Ectodermal cell (in vitro differentiated cells): Measurements from ENCODE around the gene PLPP2.
"Not testable (repeated sequence)": the region's sequence is repeated elsewhere in the genome, so short reads cannot be mapped to it uniquely, and the experiment has no call there.

ENCODE experiments used
- H3K27ac ChIP-seq: 2 replicates; pipeline ENCODE4 v1.7.0; 2013; ENCODE audit warnings: mild to moderate bottlenecking, low read depth, low read length; ENCODE audit not compliant: insufficient read depth, poor library complexity, severe bottlenecking
- H3K27me3 ChIP-seq: 2 replicates; pipeline ENCODE4 v1.7.0; 2013; ENCODE audit warnings: mild to moderate bottlenecking, low read length; ENCODE audit not compliant: insufficient read depth, control insufficient read depth, poor library complexity, severe bottlenecking
- H3K36me3 ChIP-seq: one replicate; pipeline ENCODE4 v1.7.0; 2013; ENCODE audit warnings: low read length; ENCODE audit not compliant: control insufficient read depth, insufficient read depth
- H3K4me1 ChIP-seq: one replicate; pipeline ENCODE4 v1.7.0; 2013; ENCODE audit warnings: low read length; ENCODE audit not compliant: control insufficient read depth, insufficient read depth
- H3K4me3 ChIP-seq: 2 replicates; pipeline ENCODE4 v1.7.0; 2013; ENCODE audit warnings: low read depth, low read length, control low read depth; ENCODE audit not compliant: insufficient read depth
- H3K9me3 ChIP-seq: 2 replicates; pipeline ENCODE4 v1.7.0; 2013; ENCODE audit warnings: mild to moderate bottlenecking, low read length, moderate library complexity; ENCODE audit not compliant: control insufficient read depth
- WGBS, 2 experiments: methylation state at CpG; one replicate each; pipeline ENCODE4 v1.1.7; 2013; ENCODE audit warnings: missing lambda C conversion rate in 2 of 2; 5-methylcytosine and 5-hydroxymethylcytosine counted together

Gene PLPP2

GRCh38 chr19:273393-273792 lies 17.8 kb downstream of the PLPP2 start:
- no peak overlapping the region for H3K4me3 ChIP-seq
- no peaks in the 10 kb centered on the region for H3K36me3 ChIP-seq
- no peaks in the 10 kb centered on the region for H3K4me1 ChIP-seq
- no peak overlapping the region for H3K27ac ChIP-seq
- H3K9me3 ChIP-seq: no peaks in the 10 kb centered on the region
- H3K27me3 ChIP-seq: peaks cover 7% of the 10 kb centered on the region
- WGBS, 2 experiments: 89 to 92% methylated on average over 6 of the region's 6 CpGs

GRCh38 chr19:271856-272255 lies 19.3 kb downstream of the PLPP2 start:
- Histone ChIP-seq H3K9me3 (no peaks in the 10 kb centered on the region), H3K27me3 (peaks cover 21% of the 10 kb centered on the region), H3K27ac (no peak overlapping the region), H3K4me1 (no peaks in the 10 kb centered on the region), H3K4me3 (no peak overlapping the region), H3K36me3 (no peaks in the 10 kb centered on the region)
- WGBS, 2 experiments: 89 to 94% methylated on average over 6 of the region's 6 CpGs

- H3K4me3 ChIP-seq, H3K27ac ChIP-seq: not testable (repeated sequence)
These were observed 20.4 kb downstream of the PLPP2 start for GRCh38 chr19:270766-271318.

GRCh38 chr19:269241-269640 lies 22.0 kb downstream of the PLPP2 start:
- no peaks in the 10 kb centered on the region for H3K9me3 ChIP-seq
- no peak overlapping the region for H3K4me3 ChIP-seq
- H3K4me1 ChIP-seq: no peaks in the 10 kb centered on the region
- no peaks in the 10 kb centered on the region for H3K36me3 ChIP-seq
- peaks cover 45% of the 10 kb centered on the region for H3K27me3 ChIP-seq
- no peak overlapping the region for H3K27ac ChIP-seq

More at GRCh38 chr19:270766-271318, 20.4 kb downstream of the PLPP2 start:
- H3K27me3 ChIP-seq: peaks cover 29% of the 10 kb centered on the region
- not testable (repeated sequence) for H3K4me1 ChIP-seq, H3K9me3 ChIP-seq, H3K36me3 ChIP-seq
- WGBS, 2 experiments: 88 to 93% methylated on average over 11 of the region's 12 CpGs

- H3K9me3 ChIP-seq: no peaks in the 10 kb centered on the region
- H3K4me3 ChIP-seq: no peak overlapping the region
- no peaks in the 10 kb centered on the region for H3K4me1 ChIP-seq
- no peak overlapping the region for H3K27ac ChIP-seq
- H3K27me3 ChIP-seq: peaks cover 30% of the 10 kb centered on the region
- H3K36me3 ChIP-seq: no peaks in the 10 kb centered on the region
- 100% methylated on average over 1 of the region's 1 CpG for WGBS, 2 experiments
These were observed 29.1 kb downstream of the PLPP2 start for GRCh38 chr19:262125-262524.

GRCh38 chr19:256804-257203 lies 34.4 kb downstream of the PLPP2 start:
- 70 to 74% methylated on average over 3 of the region's 3 CpGs for WGBS, 2 experiments
- not testable (repeated sequence) for H3K4me1 ChIP-seq

GRCh38 chr19:252421-253186 lies 38.6 kb downstream of the PLPP2 start:
- 63 to 69% methylated on average over 4 to 6 of the region's 7 CpGs for WGBS, 2 experiments
- H3K4me1 ChIP-seq, H3K4me3 ChIP-seq, H3K27me3 ChIP-seq, H3K27ac ChIP-seq, H3K9me3 ChIP-seq, H3K36me3 ChIP-seq: not testable (repeated sequence)

More at GRCh38 chr19:256804-257203, 34.4 kb downstream of the PLPP2 start:
- H3K36me3 ChIP-seq, H3K27ac ChIP-seq, H3K27me3 ChIP-seq, H3K4me3 ChIP-seq, H3K9me3 ChIP-seq: not testable (repeated sequence)

- Histone ChIP-seq H3K4me1 (no peaks in the 10 kb centered on the region), H3K27ac (no peak overlapping the region), H3K36me3 (no peaks in the 10 kb centered on the region), H3K9me3 (no peaks in the 10 kb centered on the region), H3K27me3 (no peaks in the 10 kb centered on the region), H3K4me3 (no peak overlapping the region)
- 94% methylated on average over 48 of the region's 48 CpGs for WGBS, 2 experiments
These were observed 44.7 kb downstream of the PLPP2 start for GRCh38 chr19:246551-246950.

GRCh38 chr19:245900-246299 lies 45.3 kb downstream of the PLPP2 start:
- H3K36me3 ChIP-seq, H3K9me3 ChIP-seq, H3K4me3 ChIP-seq, H3K27me3 ChIP-seq, H3K27ac ChIP-seq, H3K4me1 ChIP-seq: not testable (repeated sequence)
- 90 to 92% methylated on average over 9 to 12 of the region's 13 CpGs for WGBS, 2 experiments

- Histone ChIP-seq H3K4me3 (no peak overlapping the region), H3K9me3 (no peaks in the 10 kb centered on the region), H3K4me1 (no peaks in the 10 kb centered on the region), H3K27ac (no peak overlapping the region), H3K27me3 (no peaks in the 10 kb centered on the region), H3K36me3 (no peaks in the 10 kb centered on the region)
- WGBS, 2 experiments: 77 to 92% methylated on average over 2 of the region's 2 CpGs
These were observed 45.7 kb downstream of the PLPP2 start for GRCh38 chr19:245457-245856.
